Measurements from ENCODE around the gene NUDT12.

Gene NUDT12

GRCh38 chr5:103562453-103563157 is at the start of gene NUDT12:
NUDT12 (minus strand) TSS chr5:103562789; CDS start chr5:103560248, 2,541 bp downstream.
- H3K9me3 ChIP-seq: no peaks in the 10 kb centered on the region
- in situ Hi-C loops (cut with MboI; ENCODE audit: low sequenced_read_pairs): no loop called here
- peak; percentile 79 to 83 for DNase-seq (ENCODE audit: low spot score in 2 of 2)
- H3K36me3 ChIP-seq (replicated peaks): peaks cover 12% of the 10 kb centered on the region
- peaks cover 9% of the 10 kb centered on the region for H3K4me1 ChIP-seq
- H3K4me3 ChIP-seq: peak within 1 kb of the TSS; percentile 94
- H3K27me3 ChIP-seq (ENCODE audit: low read depth): no peaks in the 10 kb centered on the region

- H3K4me3 ChIP-seq: no peak overlapping the region
- DNase-seq (ENCODE audit: low spot score in 2 of 2): no peak
- no peaks in the 10 kb centered on the region for H3K4me1 ChIP-seq
- H3K27me3 ChIP-seq (ENCODE audit: low read depth): no peaks in the 10 kb centered on the region
- in situ Hi-C loops (cut with MboI; ENCODE audit: low sequenced_read_pairs): no loop called here
- H3K36me3 ChIP-seq (replicated peaks): no peaks in the 10 kb centered on the region
- H3K9me3 ChIP-seq: no peaks in the 10 kb centered on the region
These were observed 44.8 kb upstream of the NUDT12 start for GRCh38 chr5:103607346-103607745.

GRCh38 chr5:103605277-103605676 is 42.7 kb upstream of the NUDT12 start:
- in situ Hi-C loops (cut with MboI; ENCODE audit: low sequenced_read_pairs): no loop called here

GRCh38 chr5:103602438-103602837 is 39.8 kb upstream of the NUDT12 start:
- Histone ChIP-seq H3K27me3 (ENCODE audit: low read depth) (no peaks in the 10 kb centered on the region), H3K4me1 (no peaks in the 10 kb centered on the region), H3K36me3 (replicated peaks) (no peaks in the 10 kb centered on the region), H3K9me3 (no peaks in the 10 kb centered on the region), H3K4me3 (no peak overlapping the region)
- no peak for DNase-seq (ENCODE audit: low spot score in 2 of 2)
- in situ Hi-C loops (cut with MboI; ENCODE audit: low sequenced_read_pairs): no loop called here

More at GRCh38 chr5:103605277-103605676, 42.7 kb upstream of the NUDT12 start:
- H3K4me1 ChIP-seq: no peaks in the 10 kb centered on the region
- no peaks in the 10 kb centered on the region for H3K36me3 ChIP-seq (replicated peaks)
- H3K4me3 ChIP-seq: no peak overlapping the region
- no peaks in the 10 kb centered on the region for H3K27me3 ChIP-seq (ENCODE audit: low read depth)
- DNase-seq (ENCODE audit: low spot score in 2 of 2): no peak
- no peaks in the 10 kb centered on the region for H3K9me3 ChIP-seq

GRCh38 chr5:103601314-103601713 is 38.7 kb upstream of the NUDT12 start:
- Histone ChIP-seq H3K27me3 (ENCODE audit: low read depth) (no peaks in the 10 kb centered on the region), H3K9me3 (no peaks in the 10 kb centered on the region), H3K36me3 (replicated peaks) (no peaks in the 10 kb centered on the region), H3K4me3 (no peak overlapping the region), H3K4me1 (no peaks in the 10 kb centered on the region)
- in situ Hi-C loops (cut with MboI; ENCODE audit: low sequenced_read_pairs): no loop called here
- DNase-seq (ENCODE audit: low spot score in 2 of 2): no peak

GRCh38 chr5:103600086-103600485 is 37.5 kb upstream of the NUDT12 start:
- Histone ChIP-seq H3K4me1 (no peaks in the 10 kb centered on the region), H3K4me3 (no peak overlapping the region), H3K27me3 (ENCODE audit: low read depth) (no peaks in the 10 kb centered on the region), H3K9me3 (no peaks in the 10 kb centered on the region), H3K36me3 (replicated peaks) (no peaks in the 10 kb centered on the region)
- DNase-seq (ENCODE audit: low spot score in 2 of 2): no peak
- in situ Hi-C loops (cut with MboI; ENCODE audit: low sequenced_read_pairs): no loop called here

GRCh38 chr5:103598997-103599566 is 36.5 kb upstream of the NUDT12 start:
- Histone ChIP-seq H3K36me3 (replicated peaks) (no peaks in the 10 kb centered on the region), H3K4me3 (no peak overlapping the region), H3K4me1 (no peaks in the 10 kb centered on the region), H3K27me3 (ENCODE audit: low read depth) (no peaks in the 10 kb centered on the region), H3K9me3 (no peaks in the 10 kb centered on the region)
- in situ Hi-C loops (cut with MboI; ENCODE audit: low sequenced_read_pairs): loop anchor here (10.0 to 25.0 kb wide), 2 partner anchors 188 to 586 kb away; no protein-coding TSS in a partner anchor
- DNase-seq (ENCODE audit: low spot score in 2 of 2): no peak

- Histone ChIP-seq H3K27me3 (ENCODE audit: low read depth) (no peaks in the 10 kb centered on the region), H3K4me1 (no peaks in the 10 kb centered on the region), H3K4me3 (no peak overlapping the region), H3K36me3 (replicated peaks) (no peaks in the 10 kb centered on the region), H3K9me3 (no peaks in the 10 kb centered on the region)
- in situ Hi-C loops (cut with MboI; ENCODE audit: low sequenced_read_pairs): loop anchor here (10.0 to 25.0 kb wide), 2 partner anchors 197 to 595 kb away; no protein-coding TSS in a partner anchor
- DNase-seq (ENCODE audit: low spot score in 2 of 2): no peak
These were observed 27.6 kb upstream of the NUDT12 start for GRCh38 chr5:103590221-103590620.

- no peaks in the 10 kb centered on the region for H3K36me3 ChIP-seq (replicated peaks)
- no peaks in the 10 kb centered on the region for H3K4me1 ChIP-seq
- H3K9me3 ChIP-seq: no peaks in the 10 kb centered on the region
- no peak overlapping the region for H3K4me3 ChIP-seq
- DNase-seq (ENCODE audit: low spot score in 2 of 2): no peak
- in situ Hi-C loops (cut with MboI; ENCODE audit: low sequenced_read_pairs): loop anchor here (10.0 to 25.0 kb wide), 2 partner anchors 198 to 595 kb away; no protein-coding TSS in a partner anchor
- H3K27me3 ChIP-seq (ENCODE audit: low read depth): no peaks in the 10 kb centered on the region
These were observed 27.2 kb upstream of the NUDT12 start for GRCh38 chr5:103589776-103590175.

- Histone ChIP-seq H3K4me1 (no peaks in the 10 kb centered on the region), H3K4me3 (no peak overlapping the region), H3K9me3 (no peaks in the 10 kb centered on the region), H3K36me3 (replicated peaks) (no peaks in the 10 kb centered on the region), H3K27me3 (ENCODE audit: low read depth) (no peaks in the 10 kb centered on the region)
- no peak for DNase-seq (ENCODE audit: low spot score in 2 of 2)
- in situ Hi-C loops (cut with MboI; ENCODE audit: low sequenced_read_pairs): loop anchor here (25.0 kb wide), 1 partner anchor 198 kb away; no protein-coding TSS in a partner anchor
These were observed 26.8 kb upstream of the NUDT12 start for GRCh38 chr5:103589357-103589756.

GRCh38 chr5:103587185-103587748 is 24.7 kb upstream of the NUDT12 start:
- DNase-seq (ENCODE audit: low spot score in 2 of 2): peak in 1 of 2 experiments; percentile 53
- H3K4me3 ChIP-seq: no peak overlapping the region
- in situ Hi-C loops (cut with MboI; ENCODE audit: low sequenced_read_pairs): loop anchor here (25.0 kb wide), 1 partner anchor 200 kb away; no protein-coding TSS in a partner anchor

GRCh38 chr5:103582364-103582763 is 19.8 kb upstream of the NUDT12 start:
- Histone ChIP-seq H3K4me1 (peaks cover 13% of the 10 kb centered on the region), H3K4me3 (no peak overlapping the region), H3K36me3 (replicated peaks) (no peaks in the 10 kb centered on the region), H3K9me3 (no peaks in the 10 kb centered on the region), H3K27me3 (ENCODE audit: low read depth) (no peaks in the 10 kb centered on the region)
- peak; percentile 63 to 72 for DNase-seq (ENCODE audit: low spot score in 2 of 2)
- in situ Hi-C loops (cut with MboI; ENCODE audit: low sequenced_read_pairs): loop anchor here (25.0 kb wide), 1 partner anchor 205 kb away; no protein-coding TSS in a partner anchor

More at GRCh38 chr5:103587185-103587748, 24.7 kb upstream of the NUDT12 start:
- Histone ChIP-seq H3K9me3 (no peaks in the 10 kb centered on the region), H3K36me3 (replicated peaks) (no peaks in the 10 kb centered on the region), H3K27me3 (ENCODE audit: low read depth) (no peaks in the 10 kb centered on the region), H3K4me1 (no peaks in the 10 kb centered on the region)

GRCh38 chr5:103573411-103573810 is 10.8 kb upstream of the NUDT12 start:
- no peaks in the 10 kb centered on the region for H3K27me3 ChIP-seq (ENCODE audit: low read depth)
- H3K9me3 ChIP-seq: no peaks in the 10 kb centered on the region
- no peak overlapping the region for H3K4me3 ChIP-seq
- peaks cover 7% of the 10 kb centered on the region for H3K4me1 ChIP-seq
- no peaks in the 10 kb centered on the region for H3K36me3 ChIP-seq (replicated peaks)
- peak in 1 of 2 experiments; percentile 23 for DNase-seq (ENCODE audit: low spot score in 2 of 2)
- in situ Hi-C loops (cut with MboI; ENCODE audit: low sequenced_read_pairs): no loop called here

- H3K4me1 ChIP-seq: no peaks in the 10 kb centered on the region; the same call in 1 of the 2 replicates
- no peaks in the 10 kb centered on the region for H3K9me3 ChIP-seq
- in situ Hi-C loops (cut with MboI; ENCODE audit: low sequenced_read_pairs): no loop called here
- no peak overlapping the region for H3K4me3 ChIP-seq
- no peaks in the 10 kb centered on the region for H3K27me3 ChIP-seq (ENCODE audit: low read depth)
- DNase-seq (ENCODE audit: low spot score in 2 of 2): no peak
- no peaks in the 10 kb centered on the region for H3K36me3 ChIP-seq (replicated peaks)
These were observed 9.9 kb upstream of the NUDT12 start for GRCh38 chr5:103572454-103572853.
